ENCODE measurements around the gene TXLNG.

- no peak for TF ChIP-seq MAFF (IDR thresholded peaks at IDR 0.05; ENCODE audit: low read depth, low read length)
- TF ChIP-seq ZNF589 (CRISPR knock-in tag; conservative IDR thresholded peaks at IDR 0.05) = no peak
- no peak for TF ChIP-seq FOXA3 (CRISPR knock-in tag; IDR thresholded peaks at IDR 0.05)
- no peak for TF ChIP-seq ZNF274 (CRISPR knock-in tag; IDR thresholded peaks at IDR 0.05)
- no peak for TF ChIP-seq RAD21 (CRISPR knock-in tag; IDR thresholded peaks at IDR 0.05)
- no peak for TF ChIP-seq GABPA (IDR thresholded peaks at IDR 0.05; ENCODE audit: low read depth, low read length)
- no peak for TF ChIP-seq GABPA (CRISPR knock-in tag; IDR thresholded peaks at IDR 0.05; ENCODE audit: low read depth)
- TF ChIP-seq NR2F2 (IDR thresholded peaks at IDR 0.05; ENCODE audit: borderline replicate concordance, low read depth) = no peak
Observed at GRCh38 chrX:16778993-16779392, 7.3 kb upstream of the TXLNG start.
